ENCODE data around the gene TTLL11.
A peak's percentile ranks its signal among the peaks of the same experiment; 100 is the strongest.
"Not testable (repeated sequence)": the region's sequence is repeated elsewhere in the genome, so short reads cannot be mapped to it uniquely, and the experiment has no call there.

TTLL11 gene

GRCh38 chr9:122080986-122081385 lies 12.1 kb downstream of the TTLL11 start:
- peaks cover 8% of the 10 kb centered on the region for H3K4me1 Mint-ChIP-seq
- no peak overlapping the region for H3K27ac Mint-ChIP-seq

GRCh38 chr9:122078557-122078956 lies 14.6 kb downstream of the TTLL11 start:
- no peak overlapping the region for H3K27ac Mint-ChIP-seq
- peaks cover 18% of the 10 kb centered on the region for H3K36me3 Mint-ChIP-seq
- H3K4me3 Mint-ChIP-seq = no peak overlapping the region
- H3K4me1 Mint-ChIP-seq = peaks cover 3% of the 10 kb centered on the region
- peaks cover 18% of the 10 kb centered on the region for H3K9me3 Mint-ChIP-seq
- H3K27me3 Mint-ChIP-seq = no peaks in the 10 kb centered on the region

More at GRCh38 chr9:122080986-122081385, 12.1 kb downstream of the TTLL11 start:
- Mint-ChIP-seq H3K9me3 (peaks cover 18% of the 10 kb centered on the region), H3K27me3 (no peaks in the 10 kb centered on the region), H3K4me3 (no peak overlapping the region), H3K36me3 (peaks cover 18% of the 10 kb centered on the region)

DNA sequence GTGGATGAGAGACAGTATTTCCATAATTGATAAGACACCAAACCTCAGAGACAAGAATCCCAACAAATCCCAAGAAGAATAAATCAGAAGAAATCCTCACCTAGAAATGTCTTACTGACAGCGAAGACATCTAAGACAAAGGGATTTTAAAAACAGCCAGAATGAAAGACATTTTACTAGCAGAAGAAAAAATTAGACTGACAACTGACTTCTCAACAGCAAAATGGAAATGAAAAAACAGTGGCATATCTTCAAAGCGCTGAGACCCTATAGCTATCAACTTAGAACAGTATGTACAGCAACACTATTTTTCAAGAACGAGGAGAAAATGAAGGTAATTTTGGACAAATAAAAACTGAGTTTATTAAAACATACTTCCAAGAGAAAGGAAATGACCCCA lies 16.3 kb downstream of the TTLL11 start:
- H3K4me1 Mint-ChIP-seq = no peaks in the 10 kb centered on the region
- peaks cover 18% of the 10 kb centered on the region for H3K9me3 Mint-ChIP-seq
- peaks cover 18% of the 10 kb centered on the region for H3K36me3 Mint-ChIP-seq
- H3K27me3 Mint-ChIP-seq = no peaks in the 10 kb centered on the region
- H3K27ac Mint-ChIP-seq = no peak overlapping the region
- H3K4me3 Mint-ChIP-seq = no peak overlapping the region

DNA sequence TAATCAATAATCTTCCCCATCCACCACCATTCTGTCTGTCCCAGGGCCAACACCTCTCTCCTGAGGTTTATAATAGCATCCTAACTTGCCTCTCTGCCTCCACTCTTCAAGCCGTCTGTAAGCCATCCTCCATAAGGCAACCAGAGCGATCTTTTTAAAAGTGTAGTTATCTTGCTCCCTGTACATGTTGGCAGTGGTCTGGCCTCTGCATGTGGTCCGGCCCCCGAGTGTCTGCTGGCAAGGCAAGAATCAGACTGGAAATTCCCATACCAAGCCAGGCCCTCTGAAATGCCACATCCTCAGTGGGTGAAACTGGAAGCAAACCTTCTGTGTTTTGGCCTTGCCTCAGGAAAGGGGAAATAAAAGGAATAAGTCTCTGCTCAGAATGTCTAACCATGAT lies 17.0 kb downstream of the TTLL11 start:
- Mint-ChIP-seq H3K36me3 (peaks cover 18% of the 10 kb centered on the region), H3K27ac (no peak overlapping the region), H3K4me1 (no peaks in the 10 kb centered on the region), H3K9me3 (peaks cover 18% of the 10 kb centered on the region), H3K4me3 (no peak overlapping the region), H3K27me3 (no peaks in the 10 kb centered on the region)

GRCh38 chr9:122075135-122076030 lies 17.7 kb downstream of the TTLL11 start:
- Mint-ChIP-seq H3K4me3 (no peak overlapping the region), H3K4me1 (no peaks in the 10 kb centered on the region), H3K36me3 (peaks cover 18% of the 10 kb centered on the region), H3K27me3 (no peaks in the 10 kb centered on the region), H3K27ac (no peak overlapping the region), H3K9me3 (peaks cover 18% of the 10 kb centered on the region)

- Mint-ChIP-seq H3K4me1 (no peaks in the 10 kb centered on the region), H3K4me3 (no peak overlapping the region)
Measured at GRCh38 chr9:122071715-122072114, 21.4 kb downstream of the TTLL11 start.

GRCh38 chr9:122070728-122071515 lies 22.2 kb downstream of the TTLL11 start:
- Mint-ChIP-seq H3K36me3 (peaks cover 6% of the 10 kb centered on the region), H3K27me3 (no peaks in the 10 kb centered on the region), H3K4me3 (no peak overlapping the region), H3K9me3 (no peaks in the 10 kb centered on the region), H3K27ac (no peak overlapping the region), H3K4me1 (peaks cover 1% of the 10 kb centered on the region)

More at GRCh38 chr9:122071715-122072114, 21.4 kb downstream of the TTLL11 start:
- H3K36me3 Mint-ChIP-seq = peaks cover 7% of the 10 kb centered on the region
- no peaks in the 10 kb centered on the region for H3K27me3 Mint-ChIP-seq
- H3K27ac Mint-ChIP-seq = no peak overlapping the region
- peaks cover 4% of the 10 kb centered on the region for H3K9me3 Mint-ChIP-seq

DNA sequence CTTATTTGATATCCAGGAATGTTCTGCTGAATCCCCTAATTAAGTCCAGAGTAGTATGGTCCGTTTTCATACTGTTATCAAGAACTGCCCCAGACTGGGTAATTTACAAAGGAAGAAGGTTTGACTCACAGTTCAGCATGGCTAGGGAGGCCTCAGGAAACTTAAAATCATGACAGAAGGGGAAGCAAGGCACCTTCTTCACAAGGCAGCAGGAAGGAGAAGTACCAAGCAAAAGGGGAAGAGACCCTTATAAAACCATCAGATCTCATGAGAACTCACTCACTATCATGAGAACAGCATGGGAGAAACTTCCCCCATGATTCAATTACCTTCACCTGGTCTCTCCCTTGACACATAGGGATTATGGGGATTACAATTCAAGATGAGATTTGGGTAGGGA lies 26.4 kb downstream of the TTLL11 start:
- H3K4me3 Mint-ChIP-seq, H3K36me3 Mint-ChIP-seq, H3K27me3 Mint-ChIP-seq, H3K9me3 Mint-ChIP-seq, H3K27ac Mint-ChIP-seq: not testable (repeated sequence)
- peaks cover 10% of the 10 kb centered on the region for H3K4me1 Mint-ChIP-seq

DNA sequence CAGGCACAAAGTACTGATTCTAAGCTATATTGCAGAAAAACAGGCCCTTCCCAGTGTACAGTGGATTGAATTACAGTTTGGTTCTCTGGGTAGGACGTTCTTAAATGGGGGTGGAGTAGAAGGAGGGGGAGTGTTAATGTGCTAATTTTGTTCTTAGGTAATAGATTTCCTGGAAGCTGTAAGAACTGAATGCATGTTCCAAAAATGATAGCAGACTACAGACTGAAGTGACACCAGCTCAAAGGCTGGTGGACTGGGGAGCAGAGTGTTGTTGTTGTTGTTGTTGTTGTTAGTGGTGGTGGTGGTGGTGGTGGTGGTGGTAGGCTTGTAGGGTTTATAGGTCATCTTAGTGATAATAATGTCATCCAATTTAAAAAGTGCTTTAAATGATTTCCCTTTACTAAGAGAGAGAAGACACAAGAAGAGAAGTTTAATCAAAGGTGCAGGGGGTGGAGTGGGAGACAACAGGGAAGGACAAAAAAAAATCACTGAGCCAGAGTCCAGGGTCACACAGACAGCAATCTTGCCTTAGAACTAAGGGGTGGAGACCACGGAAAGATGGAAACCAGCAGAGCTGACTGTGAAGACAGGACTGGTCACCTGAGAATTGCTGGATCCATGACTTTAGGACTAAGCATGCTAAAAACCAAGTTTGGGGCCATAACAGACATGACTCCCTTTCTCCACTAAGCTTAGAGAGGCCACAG lies 27.0 kb downstream of the TTLL11 start:
- Mint-ChIP-seq H3K27me3 (no peaks in the 10 kb centered on the region), H3K36me3 (peaks cover 8% of the 10 kb centered on the region), H3K9me3 (no peaks in the 10 kb centered on the region), H3K4me1 (peaks cover 10% of the 10 kb centered on the region), H3K27ac (peak overlapping the region; percentile 46), H3K4me3 (no peak overlapping the region)

DNA sequence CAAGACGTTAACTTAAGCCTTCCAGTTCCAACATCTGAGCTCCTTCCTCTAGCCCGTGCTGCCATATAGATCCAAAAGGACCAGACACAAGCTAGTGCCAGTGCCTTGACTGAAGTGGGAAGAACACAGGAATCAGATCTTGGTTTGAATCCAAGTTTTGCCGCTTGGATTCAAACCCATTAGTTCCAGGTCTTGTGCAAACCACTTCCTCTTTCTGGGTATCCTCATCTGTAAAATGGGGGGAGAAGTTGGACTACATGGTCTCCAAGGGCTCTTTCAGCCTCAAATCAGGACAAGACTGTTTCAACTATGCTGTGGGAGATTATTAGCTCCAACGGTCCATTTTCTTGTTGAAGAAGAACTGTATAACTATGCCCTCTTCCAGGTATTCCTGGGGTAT lies 32.6 kb downstream of the TTLL11 start:
- Mint-ChIP-seq H3K4me3 (no peak overlapping the region), H3K9me3 (no peaks in the 10 kb centered on the region), H3K27me3 (no peaks in the 10 kb centered on the region), H3K27ac (no peak overlapping the region), H3K4me1 (peaks cover 6% of the 10 kb centered on the region), H3K36me3 (peaks cover 4% of the 10 kb centered on the region)

DNA sequence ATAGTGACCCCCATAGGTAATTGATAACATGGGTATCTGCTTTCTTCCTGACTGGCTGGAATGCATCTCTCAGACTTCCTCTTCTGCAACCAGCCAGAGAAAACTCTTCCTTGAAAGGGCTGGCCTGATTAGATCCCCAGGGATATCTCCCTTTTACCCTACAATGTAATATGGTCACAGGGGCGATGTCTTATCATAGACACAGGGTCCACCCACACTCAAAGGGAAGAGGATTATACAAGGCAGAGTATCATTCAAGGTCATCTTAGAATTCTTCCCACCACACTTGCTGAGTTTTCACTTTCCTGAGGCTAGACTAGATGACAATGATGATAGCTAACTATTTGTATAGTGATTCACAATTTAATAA lies 33.2 kb downstream of the TTLL11 start:
- no peaks in the 10 kb centered on the region for H3K27me3 Mint-ChIP-seq
- no peak overlapping the region for H3K27ac Mint-ChIP-seq
- peaks cover 6% of the 10 kb centered on the region for H3K4me1 Mint-ChIP-seq
- peaks cover 4% of the 10 kb centered on the region for H3K36me3 Mint-ChIP-seq
- H3K9me3 Mint-ChIP-seq = no peaks in the 10 kb centered on the region
- no peak overlapping the region for H3K4me3 Mint-ChIP-seq

- Mint-ChIP-seq H3K9me3 (no peaks in the 10 kb centered on the region), H3K4me1 (peaks cover 7% of the 10 kb centered on the region), H3K27me3 (no peaks in the 10 kb centered on the region), H3K4me3 (no peak overlapping the region), H3K27ac (no peak overlapping the region), H3K36me3 (peaks cover 6% of the 10 kb centered on the region)
Measured at GRCh38 chr9:122059214-122059954, 33.7 kb downstream of the TTLL11 start.

- no peak overlapping the region for H3K27ac Mint-ChIP-seq
- H3K9me3 Mint-ChIP-seq = no peaks in the 10 kb centered on the region
- peaks cover 6% of the 10 kb centered on the region for H3K36me3 Mint-ChIP-seq
- H3K4me1 Mint-ChIP-seq = peaks cover 4% of the 10 kb centered on the region
- no peaks in the 10 kb centered on the region for H3K27me3 Mint-ChIP-seq
- no peak overlapping the region for H3K4me3 Mint-ChIP-seq
Measured at GRCh38 chr9:122058709-122059108, 34.4 kb downstream of the TTLL11 start.

DNA sequence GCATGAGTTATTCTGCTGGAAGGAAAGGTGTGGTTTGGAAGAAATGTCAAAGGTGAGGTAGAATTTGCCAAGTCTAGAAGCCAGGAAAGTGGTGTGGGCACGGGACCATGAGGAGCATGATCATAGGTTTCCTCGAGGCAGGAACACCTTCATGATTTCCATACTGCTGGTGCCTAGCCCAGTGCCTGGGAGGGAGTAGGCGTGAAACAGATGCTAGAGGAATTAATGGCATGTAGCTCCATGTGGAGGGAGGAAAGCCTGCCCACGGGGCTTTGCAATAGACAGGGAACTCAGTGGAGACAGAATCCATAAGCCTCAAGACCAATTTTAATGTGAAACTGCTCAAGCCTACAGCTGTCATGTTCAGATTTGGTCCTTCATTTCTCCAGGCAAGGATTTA lies 35.1 kb downstream of the TTLL11 start:
- Mint-ChIP-seq H3K4me1 (peaks cover 7% of the 10 kb centered on the region), H3K9me3 (no peaks in the 10 kb centered on the region), H3K27ac (no peak overlapping the region), H3K4me3 (no peak overlapping the region), H3K36me3 (peaks cover 8% of the 10 kb centered on the region), H3K27me3 (no peaks in the 10 kb centered on the region)

DNA sequence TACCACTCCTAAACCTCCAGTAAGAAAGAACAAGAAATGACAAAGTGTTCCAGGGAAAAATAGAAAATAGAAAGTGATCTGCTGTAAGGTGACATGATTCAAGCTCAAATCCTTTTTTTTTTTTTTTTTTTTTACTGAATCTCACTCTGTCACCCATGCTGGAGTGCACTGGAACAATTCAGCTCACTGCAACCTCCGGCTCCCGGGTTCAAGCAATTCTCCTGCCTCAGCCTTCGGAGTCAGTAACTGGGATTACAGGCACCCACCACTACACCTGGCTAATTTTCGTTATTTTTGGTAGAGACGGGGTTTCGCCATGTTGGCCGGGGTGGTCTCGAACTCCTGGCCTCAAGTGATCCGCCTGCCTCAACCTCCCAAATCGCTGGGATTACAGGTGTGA lies 35.9 kb downstream of the TTLL11 start:
- H3K4me1 Mint-ChIP-seq = peaks cover 15% of the 10 kb centered on the region
- peaks cover 14% of the 10 kb centered on the region for H3K36me3 Mint-ChIP-seq
- H3K27ac Mint-ChIP-seq = no peak overlapping the region
- H3K9me3 Mint-ChIP-seq = no peaks in the 10 kb centered on the region
- H3K27me3 Mint-ChIP-seq = no peaks in the 10 kb centered on the region
- no peak overlapping the region for H3K4me3 Mint-ChIP-seq

Measured in activated naive CD4-positive, alpha-beta T cell treated with anti-CD3 and anti-CD28 coated beads, Interleukin-2, amount 50 U/mL, for 24 hours (primary cell).